ENCODE results near the gene DIAPH2. TPM values are rescaled to one million over a fixed set of nuclear protein-coding genes. Genes with fewer than 3 reads are reported as not detected.
"Not testable (repeated sequence)": the region's sequence is repeated elsewhere in the genome, so short reads cannot be mapped to it uniquely, and the experiment has no call there.

DIAPH2 gene
- total RNA-seq, 2 donors from 2014 or later, result 42.4 to 66.0 TPM

- H3K36me3 ChIP-seq, result no peaks in the 10 kb centered on the region
- H3K4me3 ChIP-seq, result no peak overlapping the region
- ATAC-seq (ENCODE audit: insufficient number of reproducible peaks, low FRiP score, low read depth), result no peak
- H3K27ac ChIP-seq, result no peak overlapping the region
- H3K9me3 ChIP-seq, result no peaks in the 10 kb centered on the region
- H3K4me1 ChIP-seq (ENCODE audit: control insufficient read depth in 1 of 2, low read depth in 2 of 2), result no peaks in the 10 kb centered on the region
- no peaks in the 10 kb centered on the region for H3K27me3 ChIP-seq (replicated peaks; ENCODE audit: insufficient read depth)
- no peak for TF ChIP-seq CTCF (IDR thresholded peaks at IDR 0.05)
- no peak for DNase-seq (ENCODE audit: low spot score)
Observed at GRCh38 chrX:96713303-96713702, 28.7 kb downstream of the DIAPH2 start.

GRCh38 chrX:96714393-96714792 is 29.8 kb downstream of the DIAPH2 start:
- H3K9me3 ChIP-seq; H3K36me3 ChIP-seq; H3K27me3 ChIP-seq (replicated peaks; ENCODE audit: insufficient read depth); ATAC-seq (ENCODE audit: insufficient number of reproducible peaks, low FRiP score, low read depth); H3K4me3 ChIP-seq; H3K27ac ChIP-seq; H3K4me1 ChIP-seq (ENCODE audit: control insufficient read depth in 1 of 2, low read depth in 2 of 2); DNase-seq (ENCODE audit: low spot score): not testable (repeated sequence)

DNA sequence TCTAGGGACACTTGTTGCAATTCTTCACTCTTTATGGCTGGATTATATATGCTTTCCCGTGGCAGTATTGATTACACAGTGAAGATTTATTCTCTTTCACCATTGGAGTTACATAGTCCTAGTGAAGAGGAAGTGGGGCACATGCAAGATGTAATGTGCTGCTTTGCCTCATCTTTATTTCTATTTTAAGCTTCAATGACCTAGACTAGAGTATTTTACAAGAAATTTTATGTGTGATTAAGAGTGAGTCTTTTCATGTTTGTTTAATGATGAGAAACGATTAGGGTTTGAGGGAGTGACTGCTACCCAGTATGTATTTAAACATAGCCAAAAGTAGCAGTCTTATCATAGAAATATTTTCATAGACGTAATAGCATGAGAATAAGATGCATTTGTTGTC is 30.8 kb downstream of the DIAPH2 start:
- Histone ChIP-seq H3K27me3 (replicated peaks; ENCODE audit: insufficient read depth) (no peaks in the 10 kb centered on the region), H3K36me3 (no peaks in the 10 kb centered on the region), H3K4me1 (ENCODE audit: control insufficient read depth in 1 of 2, low read depth in 2 of 2) (no peaks in the 10 kb centered on the region), H3K27ac (no peak overlapping the region), H3K4me3 (no peak overlapping the region), H3K9me3 (no peaks in the 10 kb centered on the region)
- TF ChIP-seq CTCF (IDR thresholded peaks at IDR 0.05), result no peak
- no peak for DNase-seq (ENCODE audit: low spot score)
- no peak for ATAC-seq (ENCODE audit: insufficient number of reproducible peaks, low FRiP score, low read depth)

- Histone ChIP-seq H3K27me3 (replicated peaks; ENCODE audit: insufficient read depth) (no peaks in the 10 kb centered on the region), H3K36me3 (no peaks in the 10 kb centered on the region), H3K4me1 (ENCODE audit: control insufficient read depth in 1 of 2, low read depth in 2 of 2) (no peaks in the 10 kb centered on the region), H3K9me3 (no peaks in the 10 kb centered on the region), H3K4me3 (no peak overlapping the region), H3K27ac (no peak overlapping the region)
- no peak for TF ChIP-seq CTCF (IDR thresholded peaks at IDR 0.05)
- ATAC-seq (ENCODE audit: insufficient number of reproducible peaks, low FRiP score, low read depth) (no peak), DNase-seq (ENCODE audit: low spot score) (no peak)
Observed at GRCh38 chrX:96719161-96719875, 34.7 kb downstream of the DIAPH2 start.

DNA sequence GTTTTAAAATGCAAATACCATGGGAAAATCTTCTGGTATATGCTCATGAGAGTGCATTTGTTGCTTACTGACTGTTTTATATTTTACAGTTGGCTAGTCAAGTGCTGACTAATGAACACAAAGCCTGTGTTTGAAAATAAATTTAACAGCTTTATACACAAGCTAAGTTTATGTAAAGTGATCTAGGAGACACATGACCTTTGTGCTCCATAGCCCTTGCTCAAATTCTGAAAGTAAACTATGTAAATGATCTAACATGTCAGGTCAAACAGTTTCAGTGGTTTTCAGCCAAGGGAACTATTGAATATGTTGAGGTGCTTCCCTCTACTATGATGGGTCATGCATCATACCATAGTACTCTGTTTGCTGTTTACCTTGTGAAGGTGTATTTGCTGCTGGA is 36.7 kb downstream of the DIAPH2 start:
- H3K27me3 ChIP-seq (replicated peaks; ENCODE audit: insufficient read depth), result no peaks in the 10 kb centered on the region
- DNase-seq (ENCODE audit: low spot score) (no peak), ATAC-seq (ENCODE audit: insufficient number of reproducible peaks, low FRiP score, low read depth) (no peak)
- no peak overlapping the region for H3K27ac ChIP-seq
- TF ChIP-seq CTCF (IDR thresholded peaks at IDR 0.05), result no peak
- no peaks in the 10 kb centered on the region for H3K36me3 ChIP-seq
- no peak overlapping the region for H3K4me3 ChIP-seq
- H3K9me3 ChIP-seq, result no peaks in the 10 kb centered on the region
- H3K4me1 ChIP-seq (ENCODE audit: control insufficient read depth in 1 of 2, low read depth in 2 of 2), result no peaks in the 10 kb centered on the region

GRCh38 chrX:96722781-96723180 is 38.1 kb downstream of the DIAPH2 start:
- no peaks in the 10 kb centered on the region for H3K4me1 ChIP-seq (ENCODE audit: control insufficient read depth in 1 of 2, low read depth in 2 of 2)
- no peak overlapping the region for H3K4me3 ChIP-seq
- no peak for DNase-seq (ENCODE audit: low spot score)
- ATAC-seq (ENCODE audit: insufficient number of reproducible peaks, low FRiP score, low read depth), result no peak
- H3K27ac ChIP-seq, result no peak overlapping the region
- no peaks in the 10 kb centered on the region for H3K9me3 ChIP-seq
- H3K27me3 ChIP-seq (replicated peaks; ENCODE audit: insufficient read depth), result no peaks in the 10 kb centered on the region
- no peak for TF ChIP-seq CTCF (IDR thresholded peaks at IDR 0.05)
- H3K36me3 ChIP-seq, result no peaks in the 10 kb centered on the region
